Activated T-cell treated with anti-CD3 and anti-CD28 coated beads for 4 hours (primary cell): ENCODE data around the gene HSDL1.
A peak's percentile ranks its signal among the peaks of the same experiment; 100 is the strongest.

Experiments
- DNase-seq: peaks from one replicate; pipeline ENCODE4 v3.0.0-alpha.2; 2020

The HSDL1 gene

GRCh38 chr16:84105301-84105815, 39.6 kb downstream of the HSDL1 start:
- no peak for DNase-seq

DNA sequence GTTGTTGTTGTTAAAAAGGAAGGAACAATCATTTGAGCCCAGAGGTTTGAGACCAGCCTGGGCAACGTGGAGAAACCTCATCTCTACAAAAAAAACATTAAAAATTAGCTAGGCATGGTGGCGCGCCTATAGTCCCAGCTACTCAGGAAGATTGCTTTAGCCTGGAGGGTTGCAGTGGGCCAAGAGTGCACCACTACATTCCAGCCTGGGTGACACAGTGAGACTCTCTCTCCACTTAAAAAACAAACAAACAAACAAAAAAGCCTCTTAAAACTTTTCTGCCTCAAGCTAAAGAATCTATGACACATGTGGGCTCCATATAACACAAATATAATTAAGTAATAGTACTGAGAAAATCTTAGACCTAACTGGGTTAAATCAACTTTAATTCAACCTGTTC, 40.7 kb downstream of the HSDL1 start:
- no peak for DNase-seq

DNA sequence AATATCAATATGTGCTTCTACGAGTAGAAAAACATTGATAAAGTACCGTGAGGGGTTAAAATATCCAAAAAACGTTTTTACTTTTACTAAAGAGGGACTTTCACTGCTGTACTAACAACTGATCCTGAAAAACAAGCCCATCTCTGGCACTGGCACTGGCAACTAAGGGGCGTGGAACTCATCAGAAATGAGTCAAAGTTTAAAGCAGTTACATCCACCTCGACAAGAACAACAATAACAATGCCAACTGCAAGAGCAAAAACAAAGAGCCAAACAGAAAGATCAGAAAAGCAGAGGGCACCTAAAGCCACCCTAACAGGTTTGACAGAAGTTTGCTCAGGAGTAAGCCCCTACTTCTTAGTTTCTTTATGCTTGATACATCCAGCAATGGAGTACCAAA, 41.3 kb downstream of the HSDL1 start:
- DNase-seq: no peak

GRCh38 chr16:84098939-84099338, 46.0 kb downstream of the HSDL1 start:
- DNase-seq: no peak

DNA sequence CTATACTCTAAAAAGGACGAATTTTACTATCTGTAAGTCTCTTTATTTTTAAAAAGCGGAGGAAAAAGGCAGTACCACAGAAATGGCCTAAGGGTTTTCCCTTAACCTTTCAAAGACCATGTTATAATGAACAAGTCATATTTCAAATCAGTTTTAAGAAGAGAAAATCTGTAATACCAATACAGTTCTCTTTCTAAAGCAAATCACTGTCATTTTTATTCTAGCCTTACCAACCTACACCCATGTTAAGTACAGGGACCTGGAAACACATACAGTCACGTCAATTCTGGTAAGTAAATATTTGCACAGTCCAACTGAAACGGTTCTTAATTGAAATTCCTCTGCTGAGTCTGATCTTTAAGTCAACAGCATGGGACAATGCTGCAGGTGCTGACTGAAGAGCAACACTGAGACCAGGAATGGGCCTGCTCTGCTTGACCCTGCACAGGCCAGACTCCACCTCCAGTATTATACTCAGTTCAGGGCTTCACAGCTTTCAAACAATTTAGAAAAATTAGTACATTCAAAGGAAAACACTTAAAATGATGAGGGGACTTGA, 48.5 kb downstream of the HSDL1 start:
- DNase-seq: no peak

DNA sequence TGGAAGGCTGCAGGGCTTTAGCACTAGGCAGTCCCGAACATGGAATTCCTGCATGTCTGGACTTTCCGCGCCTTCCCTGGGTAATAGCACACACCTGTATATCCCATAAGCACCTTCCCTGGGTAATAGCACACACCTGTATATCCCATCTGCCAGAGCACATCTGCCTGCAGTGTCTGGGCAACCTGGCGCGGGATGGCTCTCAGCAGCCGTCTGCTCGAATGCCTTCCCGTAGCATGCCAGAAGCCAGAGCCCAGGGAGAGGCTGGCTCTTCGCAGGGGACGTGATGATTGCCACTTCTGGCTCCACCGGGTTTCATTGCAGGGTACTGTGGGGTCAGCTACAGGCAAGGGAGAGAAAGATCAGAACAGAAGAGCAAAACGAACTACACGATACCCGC, 49.5 kb downstream of the HSDL1 start:
- no peak for DNase-seq

GRCh38 chr16:84093879-84094270, 51.1 kb downstream of the HSDL1 start:
- DNase-seq: no peak

DNA sequence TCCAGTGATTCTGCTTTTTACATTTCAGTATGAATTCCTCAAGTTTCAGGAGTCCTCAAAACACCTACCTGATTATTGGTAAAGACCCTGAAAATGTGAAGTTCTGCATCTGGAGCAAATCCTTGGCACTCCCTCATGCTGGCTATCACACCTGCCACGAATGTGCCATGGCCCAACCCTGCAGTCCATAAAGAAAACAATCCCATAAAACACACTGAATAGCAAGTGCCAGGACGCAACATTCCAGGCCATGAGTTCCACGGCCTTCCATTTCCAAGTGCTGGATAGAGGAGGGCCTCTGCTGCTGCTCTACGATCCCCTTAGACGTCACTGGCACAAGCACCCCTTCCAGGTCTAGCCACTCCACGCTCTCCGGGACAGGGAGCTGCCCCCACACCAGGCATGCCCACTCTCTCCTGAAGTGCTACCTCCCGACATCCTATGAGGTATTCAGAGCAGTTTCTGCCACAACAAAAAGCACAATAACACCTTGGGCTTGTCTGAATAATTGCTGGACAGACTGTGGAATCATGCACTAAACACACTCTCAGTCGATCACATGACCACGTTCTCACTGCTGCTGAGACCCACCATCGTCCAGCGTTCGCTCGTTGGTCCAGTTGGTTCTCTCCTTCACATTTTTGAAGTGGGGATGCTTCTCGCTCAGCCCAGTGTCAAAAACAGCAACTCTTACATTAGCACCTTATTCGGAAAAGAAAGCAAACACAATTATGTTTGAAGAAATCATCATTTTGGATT, 51.7 kb downstream of the HSDL1 start:
- no peak for DNase-seq

GRCh38 chr16:84091460-84091859, 53.5 kb downstream of the HSDL1 start:
- no peak for DNase-seq

DNA sequence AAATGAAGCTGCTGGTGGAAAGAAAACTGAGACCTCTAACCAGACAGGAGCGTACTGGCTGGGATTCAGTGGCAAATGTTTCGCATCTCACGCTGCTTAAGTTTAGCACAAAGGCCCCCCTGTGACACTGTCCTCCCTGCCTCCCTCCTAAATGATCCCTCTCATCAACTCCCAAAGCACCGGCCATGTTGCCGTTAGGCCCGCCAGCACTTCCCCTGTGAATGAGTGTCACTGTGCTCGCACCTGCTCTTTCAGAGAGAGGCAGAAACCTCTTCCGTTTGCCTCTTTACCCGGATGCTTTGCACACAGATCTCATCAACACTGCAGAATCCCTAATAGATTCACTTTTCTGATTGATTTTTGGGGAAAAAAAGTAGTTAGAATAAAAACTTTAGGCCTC, 54.8 kb downstream of the HSDL1 start:
- DNase-seq: no peak

GRCh38 chr16:84088695-84089395, 56.1 kb downstream of the HSDL1 start:
- DNase-seq: peak; percentile 10

- DNase-seq: no peak
Measured at GRCh38 chr16:84087466-84088151, 57.4 kb downstream of the HSDL1 start.

DNA sequence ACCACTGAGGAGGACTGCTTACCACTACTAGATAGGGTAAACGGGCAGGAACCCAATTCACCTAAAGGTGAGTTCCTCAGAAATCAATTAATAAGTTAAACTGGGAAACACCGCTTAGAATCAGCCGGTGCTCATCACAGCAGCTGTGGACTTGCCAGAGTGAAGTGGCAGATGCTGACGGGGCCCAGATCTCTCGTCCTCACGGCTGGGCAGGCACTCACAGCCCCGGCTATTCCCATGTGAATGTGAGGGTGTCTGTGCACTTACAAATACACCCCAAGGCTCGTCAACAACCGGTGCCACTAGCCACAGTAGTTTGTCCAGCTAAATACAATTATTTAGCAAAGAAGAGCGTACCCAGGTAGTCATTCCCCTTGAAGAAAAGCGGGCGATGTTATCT, 58.0 kb downstream of the HSDL1 start:
- no peak for DNase-seq

GRCh38 chr16:84086341-84086740, 58.6 kb downstream of the HSDL1 start:
- DNase-seq: no peak

- DNase-seq: no peak
Measured at GRCh38 chr16:84085773-84086172, 59.2 kb downstream of the HSDL1 start.

GRCh38 chr16:84085271-84085667, 59.7 kb downstream of the HSDL1 start:
- DNase-seq: no peak

DNA sequence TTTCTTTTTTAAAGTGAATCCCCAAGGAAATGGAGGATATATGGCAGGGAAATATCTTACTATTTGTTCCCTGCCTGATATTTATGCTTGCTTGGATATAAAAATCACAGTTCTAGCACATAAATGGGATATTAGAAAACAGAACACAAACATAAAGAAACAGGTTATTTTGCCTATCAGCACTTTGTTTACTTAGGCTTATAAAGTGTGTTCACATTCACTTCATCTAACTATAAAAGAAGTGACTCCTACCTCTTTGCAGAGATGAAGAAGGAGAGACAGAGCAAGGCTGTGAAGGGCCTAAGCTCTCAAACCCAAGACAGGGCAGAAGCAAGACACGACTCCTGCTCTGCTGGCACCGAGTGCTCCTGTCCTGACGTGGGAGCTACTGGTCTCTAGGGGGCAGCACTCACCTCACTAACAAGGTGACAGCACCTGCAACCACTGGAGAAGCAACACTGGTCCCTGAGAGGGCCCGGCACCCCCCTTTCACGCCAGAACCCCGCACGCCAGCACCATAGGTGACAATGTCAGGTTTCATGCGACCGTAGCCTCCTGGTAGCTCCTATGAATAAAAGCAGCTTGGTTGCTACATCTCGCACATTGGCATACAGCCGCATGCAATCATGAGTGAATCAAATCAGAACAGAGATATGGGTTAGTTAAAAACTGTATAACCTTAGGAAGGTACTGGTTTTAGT, 60.3 kb downstream of the HSDL1 start:
- DNase-seq: peak; percentile 49

DNA sequence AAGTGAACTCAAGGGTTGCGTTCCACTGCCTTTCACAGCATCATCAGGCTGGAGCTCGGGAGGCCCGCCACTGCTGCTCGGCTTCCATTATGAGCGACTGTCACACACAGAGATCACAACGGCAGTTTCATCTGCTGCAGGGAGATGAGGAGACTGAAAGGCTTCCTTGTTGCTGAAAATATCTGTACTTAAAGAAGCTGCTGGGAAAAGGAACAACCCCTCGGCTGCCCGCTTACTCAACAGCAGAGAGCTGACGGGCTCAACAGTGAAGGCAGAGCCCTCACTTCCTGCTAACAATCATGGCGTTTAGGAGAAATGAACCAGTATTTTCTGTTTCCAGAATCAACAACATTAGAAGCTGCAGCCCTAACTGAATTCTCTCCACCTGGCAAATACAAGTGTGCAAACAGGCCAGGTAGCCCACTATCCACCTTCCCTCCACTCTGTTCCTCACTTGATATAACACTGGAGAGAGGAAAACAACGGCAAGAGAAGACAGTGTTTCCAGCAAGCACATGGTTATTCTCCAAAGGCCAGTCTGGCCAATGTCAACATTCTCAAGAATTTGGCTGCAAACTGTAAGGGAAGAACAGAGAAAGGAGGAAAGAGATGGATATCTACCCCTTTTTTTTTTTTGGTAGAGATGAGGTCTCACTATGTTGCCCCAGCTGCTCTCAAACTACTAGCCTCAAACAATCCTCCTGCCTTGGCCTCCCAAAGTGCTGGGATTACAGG, 62.0 kb downstream of the HSDL1 start:
- no peak for DNase-seq

- DNase-seq: no peak
Measured at GRCh38 chr16:84082110-84082509, 62.9 kb downstream of the HSDL1 start.

DNA sequence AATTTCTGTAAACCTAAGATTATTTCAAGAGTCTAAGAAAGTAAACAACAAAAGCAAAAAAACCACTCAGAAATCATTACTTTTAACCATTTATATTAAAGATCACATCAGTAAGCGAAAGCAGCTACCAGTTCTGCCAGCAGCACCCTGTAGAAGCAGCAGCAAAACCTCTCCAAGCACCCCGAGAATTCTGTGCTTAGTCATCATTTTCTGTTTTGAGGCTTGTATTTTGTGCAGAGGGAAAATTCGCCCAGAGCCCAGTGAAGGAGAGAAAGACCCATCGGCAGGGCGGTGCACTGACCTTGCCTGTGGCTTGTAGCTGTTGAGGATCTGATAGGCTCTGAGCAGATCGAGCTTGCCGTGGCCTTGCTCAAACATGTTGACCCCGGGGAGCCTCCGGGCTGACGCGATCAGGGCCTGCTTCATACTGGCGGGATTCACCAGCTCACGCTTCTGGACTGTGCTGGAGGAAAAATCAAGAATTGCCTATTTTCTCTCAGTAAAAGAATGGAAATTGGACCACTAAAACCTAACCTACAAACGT, 63.5 kb downstream of the HSDL1 start:
- DNase-seq: no peak

DNA sequence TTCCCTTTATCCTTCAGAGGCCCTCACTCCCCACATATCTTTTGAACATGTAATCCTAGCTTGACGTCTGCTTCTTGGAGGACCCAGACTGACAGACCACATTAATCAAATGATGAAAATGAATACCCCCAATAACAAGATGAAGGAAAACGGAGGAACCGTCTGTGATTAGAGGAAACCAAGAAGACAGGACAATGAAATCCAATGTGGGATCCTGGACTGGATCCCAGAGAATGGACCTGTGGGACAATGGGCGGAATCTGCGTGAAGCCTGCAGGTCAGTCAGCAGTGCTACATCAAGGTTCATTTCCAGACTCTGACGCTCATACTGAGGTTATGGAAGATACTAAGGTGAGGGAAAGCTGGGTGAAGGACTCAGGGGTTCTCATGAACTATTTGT, 64.2 kb downstream of the HSDL1 start:
- no peak for DNase-seq

DNA sequence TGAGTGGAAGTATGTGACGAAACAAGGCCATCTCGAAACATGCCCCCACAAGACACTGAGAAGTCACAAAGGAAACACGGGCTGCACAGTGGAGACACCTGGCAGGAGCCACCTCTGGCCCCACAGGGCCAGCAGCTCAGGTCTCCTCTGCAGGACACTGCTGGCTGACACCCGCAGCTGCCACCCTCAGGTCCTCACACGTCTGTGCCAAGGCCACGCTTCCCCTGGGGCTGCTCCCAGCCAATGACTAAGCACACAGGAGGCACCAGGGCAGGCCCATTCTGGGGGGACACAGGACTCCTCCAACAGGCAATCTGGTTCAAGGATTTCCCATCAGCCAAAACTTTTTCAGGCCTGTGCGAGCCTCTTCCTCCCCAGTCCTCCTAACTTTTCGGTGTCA, 64.6 kb downstream of the HSDL1 start:
- DNase-seq: no peak
